ENCODE results near the gene STIM1.
A peak's percentile ranks its signal among the peaks of the same experiment; 100 is the strongest.

The STIM1 gene

GRCh38 chr11:3831378-3832239 is 23.9 kb upstream of the STIM1 start:
- DNase-seq, result no peak

- DNase-seq, result no peak
Measured at GRCh38 chr11:3832816-3833215, 22.6 kb upstream of the STIM1 start.

GRCh38 chr11:3833449-3833848 is 22.0 kb upstream of the STIM1 start:
- DNase-seq, result no peak

- no peak for DNase-seq
Measured at GRCh38 chr11:3834349-3834663, 21.2 kb upstream of the STIM1 start.

GRCh38 chr11:3834664-3835461 is 20.6 kb upstream of the STIM1 start:
- peak; percentile 35 for DNase-seq

- no peak for DNase-seq
Measured at GRCh38 chr11:3835751-3836150, 19.7 kb upstream of the STIM1 start.

- DNase-seq, result peak; percentile 66
Measured at GRCh38 chr11:3836903-3837302, 18.6 kb upstream of the STIM1 start.

- peak; percentile 32 for DNase-seq
Measured at GRCh38 chr11:3837793-3838192, 17.7 kb upstream of the STIM1 start.

GRCh38 chr11:3838504-3838903 is 17.0 kb upstream of the STIM1 start:
- DNase-seq, result no peak

GRCh38 chr11:3840004-3840869 is 15.2 kb upstream of the STIM1 start:
- peak; percentile 46 for DNase-seq

GRCh38 chr11:3840870-3841425 is 14.5 kb upstream of the STIM1 start, which contains the start of gene RHOG:
Gene RHOG (minus strand): TSS chr11:3840959. CDS start chr11:3828138, 12,821 bp downstream.
- no peak for DNase-seq

- DNase-seq, result peak; percentile 94
Measured at GRCh38 chr11:3841426-3842350, 13.8 kb upstream of the STIM1 start.

GRCh38 chr11:3843326-3843725 is 12.1 kb upstream of the STIM1 start:
- no peak for DNase-seq

GRCh38 chr11:3845246-3845645 is 10.2 kb upstream of the STIM1 start:
- no peak for DNase-seq

GRCh38 chr11:3845670-3846069 is 9.8 kb upstream of the STIM1 start:
- DNase-seq, result no peak

- peak; percentile 77 for DNase-seq
Measured at GRCh38 chr11:3849297-3849874, 6.1 kb upstream of the STIM1 start.

- DNase-seq, result no peak
Measured at GRCh38 chr11:3853545-3853842, 2.0 kb upstream of the STIM1 start.

GRCh38 chr11:3853899-3854659 is 1.4 kb upstream of the STIM1 start:
- DNase-seq, result peak; percentile 80

- no peak for DNase-seq
Measured at GRCh38 chr11:3854660-3854976, 846 bp upstream of the STIM1 start.

- peak; percentile 53 for DNase-seq
Measured at GRCh38 chr11:3855808-3856491, 486 bp downstream of the STIM1 start.
